NCI-H146 (cell line): ENCODE results near the gene MLIP.
"Not testable (repeated sequence)": the region's sequence is repeated elsewhere in the genome, so short reads cannot be mapped to it uniquely, and the experiment has no call there.

Source experiments
- DNase-seq: peaks from one replicate; lab custom pipeline; 2025; lab: John Stamatoyannopoulos, UW

Gene MLIP

GRCh38 chr6:54222217-54222616 lies 111.0 kb downstream of the MLIP start:
- no peak for DNase-seq

- no peak for DNase-seq
Measured at GRCh38 chr6:54232703-54233102, 121.5 kb downstream of the MLIP start.

DNA sequence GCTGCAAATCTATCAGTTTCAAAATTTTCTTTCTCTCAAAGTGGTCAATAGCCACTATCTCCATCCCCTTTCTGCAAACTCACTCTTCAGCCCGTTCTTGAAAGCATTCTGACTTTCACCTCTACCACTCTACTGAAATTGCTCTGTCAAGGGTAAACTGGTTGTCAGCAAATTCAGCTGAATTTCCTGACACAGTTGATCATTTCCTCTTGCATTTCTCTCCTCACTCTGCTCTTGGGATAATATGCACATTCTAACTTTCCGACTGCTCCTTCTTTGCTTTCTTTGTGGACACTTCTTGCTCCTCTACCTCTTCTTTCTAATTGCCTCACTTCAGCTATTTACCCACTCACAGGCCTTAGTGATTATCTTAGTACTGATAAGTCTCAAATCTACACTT lies 123.3 kb downstream of the MLIP start:
- no peak for DNase-seq

DNA sequence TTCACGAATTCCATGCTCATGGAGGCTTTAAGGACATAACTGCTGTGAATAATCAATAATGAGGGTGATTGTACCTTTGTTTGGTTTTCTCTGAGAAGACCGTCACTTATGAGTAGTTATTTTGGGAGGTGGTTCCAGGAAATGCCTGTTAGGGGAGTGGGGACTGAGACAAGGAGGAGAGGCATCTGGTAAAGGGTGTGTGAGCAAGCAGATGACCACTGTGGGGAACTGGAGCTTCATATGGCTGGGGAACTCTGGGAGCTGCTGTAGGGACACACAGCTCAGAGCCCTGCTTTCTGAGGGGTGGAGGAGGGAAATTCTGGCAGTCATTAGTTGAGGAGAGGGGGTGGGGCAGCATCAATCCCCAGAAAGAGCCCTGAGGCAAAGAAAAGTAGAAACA lies 125.7 kb downstream of the MLIP start:
- no peak for DNase-seq

DNA sequence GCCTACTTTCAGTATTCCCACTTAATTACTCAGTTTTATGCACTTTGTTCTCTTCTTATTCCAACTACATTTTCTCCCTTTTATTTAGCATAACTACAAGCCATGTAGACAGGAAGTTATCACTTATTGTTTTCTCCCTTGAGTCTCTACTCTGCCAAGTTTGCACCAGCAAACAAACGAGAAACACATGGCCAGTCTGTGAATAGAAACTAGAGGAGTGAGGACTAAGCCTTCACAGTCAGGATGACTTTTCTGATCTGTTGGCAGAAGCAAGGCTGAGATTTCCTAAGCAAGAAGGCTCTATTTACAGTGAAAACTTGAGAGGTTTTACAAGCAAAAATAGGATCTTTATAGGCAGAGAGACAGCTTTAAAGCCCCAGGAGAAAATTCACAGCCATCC lies 127.2 kb downstream of the MLIP start:
- DNase-seq = no peak

- no peak for DNase-seq
Measured at GRCh38 chr6:54243699-54244098, 132.5 kb downstream of the MLIP start.

GRCh38 chr6:54244430-54244829 lies 133.2 kb downstream of the MLIP start:
- no peak for DNase-seq

- DNase-seq = no peak
Measured at GRCh38 chr6:54245265-54245664, 134.0 kb downstream of the MLIP start.

DNA sequence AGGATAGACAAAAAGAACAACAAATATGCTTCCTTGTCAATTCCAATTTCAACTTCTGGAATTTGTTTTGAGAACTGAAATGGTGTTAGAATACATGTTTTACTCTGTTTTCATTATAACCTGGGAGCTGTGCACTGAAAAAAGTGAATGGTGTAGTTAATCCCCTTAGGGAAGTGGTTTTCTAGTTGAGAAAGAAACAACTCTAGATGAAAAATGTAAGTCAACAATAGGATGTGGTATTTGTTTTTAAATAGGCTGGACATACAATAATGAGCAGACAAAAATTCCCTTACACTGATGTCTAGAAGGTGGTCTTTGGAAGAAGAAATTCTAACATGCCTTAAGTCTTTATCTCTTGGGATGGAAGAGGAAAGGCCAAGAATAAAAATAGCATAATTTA lies 137.1 kb downstream of the MLIP start:
- DNase-seq = no peak

GRCh38 chr6:54248994-54249393 lies 137.8 kb downstream of the MLIP start:
- no peak for DNase-seq

GRCh38 chr6:54249812-54250211 lies 138.6 kb downstream of the MLIP start:
- not testable (repeated sequence) for DNase-seq

GRCh38 chr6:54252496-54252895 lies 141.3 kb downstream of the MLIP start:
- no peak for DNase-seq

DNA sequence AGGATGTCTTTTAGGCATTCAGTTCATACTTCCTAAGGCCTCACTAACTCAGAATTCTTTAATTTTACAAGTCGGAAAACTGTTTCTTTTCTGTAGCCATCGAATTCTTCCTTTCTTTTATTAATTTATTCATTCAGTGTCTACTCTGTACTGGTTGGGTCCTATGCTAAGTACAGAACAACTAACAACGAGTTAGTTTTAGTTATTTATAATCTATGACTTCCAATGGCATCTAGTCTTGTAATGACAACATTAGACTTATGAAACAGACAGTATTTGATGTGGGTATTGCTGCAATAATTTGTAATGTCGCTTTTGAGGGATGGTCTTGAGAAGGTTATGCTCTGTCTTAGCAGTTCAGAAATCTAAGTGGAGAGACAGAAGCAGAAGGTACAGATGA lies 141.7 kb downstream of the MLIP start:
- no peak for DNase-seq

DNA sequence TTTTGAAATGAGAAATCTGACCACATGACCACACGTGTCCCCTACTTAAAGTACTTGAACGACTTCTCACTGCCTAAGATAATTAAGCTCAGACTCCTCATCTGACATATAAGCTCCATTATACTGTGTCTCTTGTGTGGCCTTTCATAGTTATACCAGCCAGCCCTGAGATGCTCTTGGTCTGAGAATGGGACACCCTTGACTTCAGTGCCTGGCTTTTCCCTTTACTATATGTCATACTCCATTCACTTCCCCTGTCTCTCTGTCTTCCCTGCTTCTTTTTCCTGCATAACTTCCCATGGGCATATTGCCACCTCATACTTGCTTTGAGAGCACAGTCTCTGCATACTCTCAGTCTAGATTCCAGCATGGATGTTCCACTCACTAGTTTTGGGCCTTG lies 143.6 kb downstream of the MLIP start:
- DNase-seq = no peak

GRCh38 chr6:54255886-54256285 lies 144.6 kb downstream of the MLIP start:
- DNase-seq = no peak

DNA sequence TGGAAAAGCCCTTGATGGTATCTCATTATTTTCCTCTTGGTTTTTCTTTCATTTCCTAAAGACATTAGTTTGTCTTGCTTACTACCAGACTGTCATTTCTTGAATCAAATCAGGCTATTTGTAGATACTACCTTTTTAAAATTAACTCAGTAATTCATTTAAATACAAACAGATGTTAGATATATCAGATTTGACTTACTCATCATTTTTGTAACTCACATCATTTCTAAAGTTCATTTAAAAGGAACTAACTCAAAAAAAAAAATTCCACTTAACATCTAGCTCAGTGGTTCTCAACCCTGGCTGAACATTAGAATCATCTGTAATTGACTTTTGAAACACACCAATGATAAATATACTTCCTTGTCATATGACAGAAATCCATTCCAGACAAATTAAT lies 148.8 kb downstream of the MLIP start:
- DNase-seq = no peak

GRCh38 chr6:54262499-54262898 lies 151.3 kb downstream of the MLIP start:
- no peak for DNase-seq

DNA sequence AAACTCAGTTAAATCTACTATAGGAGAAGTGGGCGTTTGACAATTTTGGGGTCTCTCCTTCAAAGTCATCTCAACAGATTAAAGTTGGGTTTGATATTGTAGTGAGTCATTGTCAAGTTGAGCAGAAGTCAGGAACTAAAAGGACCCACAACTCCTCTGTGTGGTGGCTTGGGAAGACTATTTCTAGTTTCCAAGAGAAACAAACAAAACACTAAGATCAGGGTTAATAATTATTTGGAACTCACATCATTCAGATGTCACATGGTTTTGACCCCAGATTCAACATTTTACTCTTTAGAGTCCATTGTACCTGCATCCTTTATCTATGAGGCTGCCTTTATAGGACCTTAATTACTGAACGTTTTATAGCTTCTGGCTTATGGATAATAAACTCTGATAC lies 151.7 kb downstream of the MLIP start:
- DNase-seq = no peak

DNA sequence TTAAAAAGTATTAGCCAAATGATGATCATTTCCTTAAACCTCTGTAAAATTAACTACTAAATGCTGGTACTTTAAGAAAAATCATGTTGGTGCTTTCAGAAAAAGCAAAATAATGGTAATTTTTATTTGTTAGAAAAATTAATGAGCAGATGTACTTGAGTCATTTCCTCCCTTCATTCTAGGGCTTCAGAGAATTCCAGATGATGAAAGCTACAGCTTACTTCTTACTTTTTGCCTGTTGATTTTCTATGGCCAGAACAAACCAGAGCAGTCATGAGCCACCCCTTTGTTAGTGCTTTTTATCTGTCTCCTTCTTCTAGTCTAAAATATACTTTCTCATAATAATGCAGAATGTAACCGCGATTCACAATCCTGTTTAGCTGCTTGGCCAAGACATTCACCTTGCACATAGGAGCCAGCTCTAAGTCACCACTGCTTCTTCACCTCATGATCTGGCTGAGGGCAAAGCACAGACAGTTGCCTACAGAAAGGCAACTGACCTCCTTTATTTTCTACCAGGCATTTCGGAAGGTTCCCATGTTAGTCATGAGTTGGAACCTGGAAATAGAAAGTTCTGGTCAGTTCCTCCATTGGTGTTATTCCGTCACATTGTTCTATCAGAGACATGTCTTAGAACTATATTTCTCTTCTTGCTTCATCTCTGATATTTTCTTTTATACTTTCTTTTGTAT lies 153.5 kb downstream of the MLIP start:
- DNase-seq = no peak

- DNase-seq = no peak
Measured at GRCh38 chr6:54266400-54266923, 155.2 kb downstream of the MLIP start.

DNA sequence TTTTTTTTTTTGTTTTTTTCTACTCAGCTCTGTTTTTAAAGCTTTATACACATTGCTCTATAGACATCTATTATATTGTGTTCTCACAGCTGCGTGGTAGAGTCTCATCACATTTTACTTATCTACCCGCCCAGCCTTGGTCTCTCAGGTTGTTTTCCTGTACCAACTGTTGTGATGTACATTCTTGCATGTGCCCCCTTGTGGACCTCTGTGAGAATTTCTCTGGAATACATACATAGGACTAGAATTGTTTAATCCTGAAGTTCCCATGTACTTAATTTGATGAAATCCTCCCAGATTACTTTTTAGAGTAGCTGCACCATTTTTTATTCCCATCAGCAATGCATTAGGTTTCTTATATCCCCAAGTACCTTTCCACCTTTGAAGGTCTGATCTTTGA lies 156.6 kb downstream of the MLIP start:
- DNase-seq = peak; percentile 12

DNA sequence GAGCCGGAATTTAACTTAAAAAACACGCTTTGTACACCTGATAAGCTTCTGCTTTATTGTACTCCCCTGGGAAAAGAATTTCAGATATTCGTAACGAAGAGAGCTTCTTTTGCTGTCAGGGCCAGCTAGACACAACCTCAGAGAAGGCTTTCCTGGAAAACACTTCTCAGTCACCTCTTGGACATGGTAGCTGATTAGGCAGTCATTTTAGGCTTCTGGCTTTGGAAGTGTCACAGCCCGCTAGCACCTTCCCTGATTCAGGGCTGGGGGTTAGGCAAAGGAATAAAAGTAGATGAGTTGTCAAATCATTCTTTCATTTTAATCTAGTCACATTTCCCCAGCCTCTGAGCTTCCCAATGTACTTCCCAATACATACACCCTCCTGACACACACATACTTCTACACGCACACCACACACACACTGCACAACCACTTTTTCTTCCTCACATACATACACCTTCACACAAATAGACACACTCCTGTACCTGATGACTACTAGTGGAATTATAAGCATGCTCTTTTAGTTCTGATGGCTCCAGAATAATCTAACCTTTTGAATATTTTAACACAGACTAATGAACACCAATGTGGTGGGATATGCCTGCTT lies 162.1 kb downstream of the MLIP start:
- no peak for DNase-seq

DNA sequence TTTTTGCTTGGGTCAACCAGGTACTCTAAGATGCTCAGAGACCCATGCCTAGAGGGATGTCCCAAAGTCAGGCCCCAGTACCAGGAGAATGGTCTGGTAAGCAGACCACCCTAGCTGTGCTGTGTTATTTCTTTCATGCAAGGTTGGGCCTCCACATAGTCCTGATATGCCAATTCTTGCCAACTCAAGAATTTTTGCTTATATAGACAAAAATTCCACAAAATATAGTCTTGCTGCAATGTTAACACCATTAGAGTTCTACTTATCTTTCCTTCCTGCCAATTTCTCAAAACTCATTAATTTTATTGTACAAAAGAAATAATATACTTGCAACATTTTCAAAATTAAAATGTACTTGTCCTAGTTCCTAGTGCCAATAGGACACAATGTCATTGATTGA lies 163.1 kb downstream of the MLIP start:
- DNase-seq = no peak

GRCh38 chr6:54282186-54282585 lies 170.9 kb downstream of the MLIP start:
- DNase-seq = no peak
